ENCODE data around the gene SLC26A1.

Gene SLC26A1, protein sequence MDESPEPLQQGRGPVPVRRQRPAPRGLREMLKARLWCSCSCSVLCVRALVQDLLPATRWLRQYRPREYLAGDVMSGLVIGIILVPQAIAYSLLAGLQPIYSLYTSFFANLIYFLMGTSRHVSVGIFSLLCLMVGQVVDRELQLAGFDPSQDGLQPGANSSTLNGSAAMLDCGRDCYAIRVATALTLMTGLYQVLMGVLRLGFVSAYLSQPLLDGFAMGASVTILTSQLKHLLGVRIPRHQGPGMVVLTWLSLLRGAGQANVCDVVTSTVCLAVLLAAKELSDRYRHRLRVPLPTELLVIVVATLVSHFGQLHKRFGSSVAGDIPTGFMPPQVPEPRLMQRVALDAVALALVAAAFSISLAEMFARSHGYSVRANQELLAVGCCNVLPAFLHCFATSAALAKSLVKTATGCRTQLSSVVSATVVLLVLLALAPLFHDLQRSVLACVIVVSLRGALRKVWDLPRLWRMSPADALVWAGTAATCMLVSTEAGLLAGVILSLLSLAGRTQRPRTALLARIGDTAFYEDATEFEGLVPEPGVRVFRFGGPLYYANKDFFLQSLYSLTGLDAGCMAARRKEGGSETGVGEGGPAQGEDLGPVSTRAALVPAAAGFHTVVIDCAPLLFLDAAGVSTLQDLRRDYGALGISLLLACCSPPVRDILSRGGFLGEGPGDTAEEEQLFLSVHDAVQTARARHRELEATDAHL

GRCh38 chr4:993111-994029 is at the start of gene SLC26A1:
Gene SLC26A1 (minus strand): TSS chr4:993404. CDS start chr4:991703, 1,701 bp downstream.
- no peak for DNase-seq (ENCODE audit: low read depth in 2 of 2)

- no peak for DNase-seq (ENCODE audit: low read depth in 2 of 2)
Measured at GRCh38 chr4:1042352-1043055, 49.3 kb upstream of the SLC26A1 start.

DNA sequence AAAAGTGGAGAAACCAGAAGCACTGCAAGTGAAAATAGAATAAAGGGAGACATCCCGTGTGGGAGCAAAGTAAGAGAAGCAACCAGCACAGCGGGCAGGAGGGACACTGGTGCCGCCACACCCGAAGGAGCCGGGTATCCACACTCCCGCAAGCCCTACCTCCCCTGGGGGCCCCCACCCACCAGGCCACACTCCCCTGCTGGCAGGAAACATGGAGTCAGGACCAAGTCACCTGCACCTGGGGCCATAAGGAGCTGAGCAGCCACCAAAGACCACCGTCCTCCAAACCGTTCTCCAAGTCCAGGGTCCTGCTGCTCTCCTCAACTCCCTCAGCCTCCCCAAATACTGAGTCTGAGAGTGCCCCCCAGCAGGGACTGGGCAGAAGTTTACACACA is 48.7 kb upstream of the SLC26A1 start:
- no peak for DNase-seq (ENCODE audit: low read depth in 2 of 2)

DNA sequence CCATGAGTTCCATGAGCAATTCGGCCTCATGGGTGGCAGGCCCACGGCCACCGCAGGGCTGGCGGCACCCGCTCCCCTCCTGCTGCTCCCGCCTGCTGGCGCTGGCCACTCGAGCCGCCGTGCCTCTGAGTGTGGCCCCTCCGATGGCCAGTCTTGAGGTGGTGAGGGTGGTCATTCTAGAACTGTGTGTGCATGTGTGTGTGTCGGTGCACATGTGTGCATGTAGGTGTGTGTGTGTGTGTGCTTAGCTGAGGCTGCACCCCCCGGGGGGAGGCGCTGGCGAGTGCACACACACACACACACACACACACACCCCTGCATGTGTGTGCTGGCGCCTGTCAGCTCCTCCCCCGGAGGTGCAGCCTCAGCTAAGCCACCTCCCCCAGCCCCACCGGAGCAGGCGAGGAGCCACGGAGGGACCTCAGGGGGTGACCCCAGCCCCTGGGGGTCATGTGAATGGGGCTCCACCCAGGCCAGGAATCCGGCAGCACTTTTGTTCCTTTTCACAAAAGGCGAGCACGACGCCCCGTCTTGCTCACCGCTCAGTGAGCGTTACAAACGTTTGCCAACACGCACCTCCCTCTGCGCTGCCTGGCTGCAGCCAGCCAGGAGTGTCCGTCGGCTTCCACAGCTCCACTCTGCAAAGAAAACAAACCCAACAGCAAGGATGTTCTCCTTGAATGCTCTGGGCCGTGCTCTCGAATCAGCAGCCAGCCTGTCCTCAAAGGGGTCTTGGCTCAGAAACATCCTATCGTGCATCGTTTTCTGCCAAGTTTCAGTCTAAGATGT is 48.1 kb upstream of the SLC26A1 start:
- DNase-seq (ENCODE audit: low read depth in 2 of 2): no peak

GRCh38 chr4:1040344-1041146 is 47.3 kb upstream of the SLC26A1 start:
- DNase-seq (ENCODE audit: low read depth in 2 of 2): no peak

- no peak for DNase-seq (ENCODE audit: low read depth in 2 of 2)
Measured at GRCh38 chr4:1039493-1040343, 46.5 kb upstream of the SLC26A1 start.

- DNase-seq (ENCODE audit: low read depth in 2 of 2): no peak
Measured at GRCh38 chr4:1038948-1039492, 45.8 kb upstream of the SLC26A1 start.

GRCh38 chr4:1036976-1037810 is 44.0 kb upstream of the SLC26A1 start:
- no peak for DNase-seq (ENCODE audit: low read depth in 2 of 2)

GRCh38 chr4:1036095-1036494 is 42.9 kb upstream of the SLC26A1 start:
- no peak for DNase-seq (ENCODE audit: low read depth in 2 of 2)

DNA sequence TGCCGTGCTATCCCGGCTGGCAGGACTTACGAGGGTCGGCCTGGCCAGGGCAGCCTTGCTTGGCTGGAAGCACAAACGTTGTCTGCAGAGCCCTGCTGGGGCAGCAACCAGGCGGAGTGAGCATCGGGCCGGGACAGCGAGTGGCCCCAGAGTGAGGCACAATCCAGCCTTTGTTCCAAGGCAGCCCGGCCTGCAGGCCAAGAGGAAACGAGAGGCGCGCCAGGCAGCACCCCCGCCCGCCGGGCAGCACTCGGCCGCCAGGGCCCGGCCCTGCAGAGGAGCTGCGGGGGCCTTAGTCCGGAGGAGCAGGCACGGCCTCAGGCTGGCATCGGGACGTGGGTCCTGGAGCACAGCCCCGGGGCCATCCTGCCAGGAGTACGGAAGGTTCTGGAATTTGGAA is 42.3 kb upstream of the SLC26A1 start:
- no peak for DNase-seq (ENCODE audit: low read depth in 2 of 2)

DNA sequence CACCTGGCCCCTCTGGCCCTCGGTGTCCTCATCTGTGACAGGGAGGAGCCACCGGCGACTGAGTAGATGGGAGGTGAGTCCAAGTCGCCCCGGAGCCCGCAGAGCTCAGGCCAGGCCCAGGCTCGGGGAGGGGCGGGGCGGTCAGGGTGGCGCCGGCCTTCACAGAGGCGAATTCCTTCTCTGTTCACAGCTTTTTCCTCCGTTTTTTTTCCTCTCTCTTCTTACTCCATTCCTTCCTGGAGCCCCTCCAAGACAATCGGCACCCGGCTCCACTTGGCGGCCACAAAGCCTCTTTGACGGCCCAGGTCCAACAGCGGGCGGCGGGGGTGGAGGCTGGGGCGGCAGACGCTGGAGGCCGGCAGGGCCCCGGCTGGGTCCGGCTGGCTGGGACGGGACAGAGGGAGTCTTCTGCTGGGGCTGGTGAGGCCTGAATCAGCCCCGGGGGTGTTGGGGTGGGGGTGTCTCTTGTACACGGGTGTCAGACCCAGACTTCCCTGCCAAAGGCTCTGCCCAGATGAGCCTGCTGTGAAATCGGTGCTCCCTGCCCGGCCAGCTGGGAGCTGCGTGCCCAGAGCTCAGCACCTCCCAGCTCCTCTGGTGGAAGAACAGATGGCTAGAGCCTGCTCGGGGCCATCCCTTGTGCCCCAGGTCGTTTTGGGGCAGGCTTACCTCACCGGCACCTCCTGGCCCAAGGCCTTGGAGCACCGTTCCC is 40.8 kb upstream of the SLC26A1 start:
- DNase-seq (ENCODE audit: low read depth in 2 of 2): no peak

- no peak for DNase-seq (ENCODE audit: low read depth in 2 of 2)
Measured at GRCh38 chr4:1032861-1033260, 39.7 kb upstream of the SLC26A1 start.

- DNase-seq (ENCODE audit: low read depth in 2 of 2): no peak
Measured at GRCh38 chr4:1031956-1032795, 39.0 kb upstream of the SLC26A1 start.

DNA sequence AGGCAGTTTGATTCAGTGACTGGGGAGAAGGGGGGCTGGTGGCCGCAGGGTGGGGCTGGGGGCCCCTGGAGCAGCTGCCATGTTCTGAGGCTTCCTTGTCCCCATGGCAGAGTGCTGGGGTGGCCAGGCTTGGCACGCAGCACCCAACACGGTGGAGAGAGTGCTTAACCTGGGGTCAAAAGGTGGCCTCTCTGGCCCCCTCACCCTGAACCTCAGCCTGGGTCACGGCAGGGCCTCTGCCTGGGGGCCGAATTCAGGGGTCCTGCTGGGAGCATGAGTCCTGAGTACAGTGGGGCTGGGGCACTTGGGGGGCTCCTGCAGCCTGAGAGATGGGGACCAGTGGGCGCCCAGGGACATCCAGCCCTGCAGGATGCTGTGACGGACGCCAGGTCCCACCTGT is 38.1 kb upstream of the SLC26A1 start:
- no peak for DNase-seq (ENCODE audit: low read depth in 2 of 2)

DNA sequence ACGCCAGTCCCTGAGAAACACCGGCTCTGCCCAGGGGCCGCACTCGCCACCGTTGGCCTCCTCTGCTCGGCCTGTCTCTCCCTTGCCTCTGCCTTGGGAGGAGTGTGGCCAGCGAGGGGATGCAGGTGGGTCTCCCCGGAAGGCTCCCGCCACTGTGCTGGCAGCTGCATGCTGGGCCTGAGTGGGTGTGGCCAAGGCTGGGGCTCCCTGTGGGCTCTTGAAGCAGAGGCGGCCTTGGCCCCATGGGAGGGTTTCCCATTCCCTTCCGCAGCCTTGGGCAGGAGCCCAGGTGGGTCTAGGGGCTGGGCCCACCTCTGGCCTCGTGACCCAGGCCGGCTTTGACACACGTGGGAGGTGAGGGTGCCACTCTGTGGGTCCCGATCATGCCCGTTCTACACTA is 37.4 kb upstream of the SLC26A1 start:
- DNase-seq (ENCODE audit: low read depth in 2 of 2): no peak

- DNase-seq (ENCODE audit: low read depth in 2 of 2): no peak
Measured at GRCh38 chr4:1030031-1030430, 36.8 kb upstream of the SLC26A1 start.

Measured in stimulated activated CD8-positive, alpha-beta memory T cell treated with anti-CD3 and anti-CD28 coated beads, Interleukin-2, amount 100 ng/mL, for 1 hour (primary cell).